GM21825 (cell line): Measurements from ENCODE around the gene LRSAM1.
"Not testable (repeated sequence)": the region's sequence is repeated elsewhere in the genome, so short reads cannot be mapped to it uniquely, and the experiment has no call there.

Source experiments
- ATAC-seq: cut with Tn5 transposase; IDR thresholded peaks from one replicate; pipeline ENCODE4 v1.9.1; 2021; ENCODE audit warnings: mild to moderate bottlenecking, moderate library complexity; ENCODE audit not compliant: unreplicated experiment

Gene LRSAM1

DNA sequence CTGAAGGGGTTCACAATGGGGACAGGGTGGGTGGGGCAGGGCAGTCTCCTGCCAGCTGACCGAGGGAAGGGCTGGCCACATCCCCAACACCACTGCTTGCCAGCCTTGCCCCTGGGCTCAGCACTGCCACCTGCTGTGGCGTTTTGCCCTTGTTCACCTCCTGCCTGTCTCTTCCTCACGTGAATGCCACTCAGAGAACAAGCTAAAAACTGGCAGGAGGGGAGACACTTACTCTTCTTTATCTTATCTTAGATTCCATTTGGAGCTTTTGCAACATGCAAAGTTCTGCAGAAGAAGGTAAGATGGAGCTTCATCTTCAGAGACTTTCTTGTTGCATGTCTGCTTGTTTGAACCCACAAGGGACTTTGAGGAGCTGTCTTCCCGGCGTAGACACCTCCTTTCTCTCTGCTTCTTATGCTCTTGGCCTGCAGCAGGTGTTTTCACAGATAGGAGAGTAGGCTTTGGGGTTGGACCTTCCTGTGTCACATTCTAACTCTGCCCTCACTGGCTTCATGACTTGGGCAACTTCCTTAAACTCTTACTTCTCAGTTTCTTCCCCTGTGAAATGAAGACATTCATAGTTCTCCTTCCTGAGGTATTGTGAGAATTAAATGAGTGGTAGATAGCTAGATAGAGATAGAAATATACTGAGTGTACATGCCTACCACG lies 4.1 kb downstream of the LRSAM1 start:
- ATAC-seq = no peak

GRCh38 chr9:127457191-127457878 lies 6.0 kb downstream of the LRSAM1 start:
- no peak for ATAC-seq

- ATAC-seq = no peak
These were observed 7.6 kb downstream of the LRSAM1 start for GRCh38 chr9:127458921-127459320.

GRCh38 chr9:127463382-127463781 lies 12.1 kb downstream of the LRSAM1 start:
- ATAC-seq = no peak

DNA sequence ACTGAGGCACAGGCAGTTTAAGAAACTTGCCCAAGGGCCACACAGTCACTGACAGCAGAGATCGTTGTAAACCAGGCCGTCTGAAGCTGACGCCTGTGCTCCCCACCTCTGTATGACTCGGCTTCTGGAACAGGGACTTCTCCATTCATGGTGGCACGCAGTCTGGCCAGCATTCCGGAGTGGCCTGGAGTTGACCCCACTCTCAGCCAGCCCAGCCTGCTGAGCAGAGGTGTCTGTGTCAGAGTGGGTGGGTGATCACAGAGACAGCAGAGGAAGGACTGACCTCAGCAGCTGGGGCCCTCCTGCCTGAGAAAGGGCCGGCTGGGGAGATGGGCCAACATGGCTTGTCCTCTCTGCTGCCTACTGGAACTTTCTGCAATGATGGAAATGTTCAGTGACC lies 12.6 kb downstream of the LRSAM1 start:
- no peak for ATAC-seq

DNA sequence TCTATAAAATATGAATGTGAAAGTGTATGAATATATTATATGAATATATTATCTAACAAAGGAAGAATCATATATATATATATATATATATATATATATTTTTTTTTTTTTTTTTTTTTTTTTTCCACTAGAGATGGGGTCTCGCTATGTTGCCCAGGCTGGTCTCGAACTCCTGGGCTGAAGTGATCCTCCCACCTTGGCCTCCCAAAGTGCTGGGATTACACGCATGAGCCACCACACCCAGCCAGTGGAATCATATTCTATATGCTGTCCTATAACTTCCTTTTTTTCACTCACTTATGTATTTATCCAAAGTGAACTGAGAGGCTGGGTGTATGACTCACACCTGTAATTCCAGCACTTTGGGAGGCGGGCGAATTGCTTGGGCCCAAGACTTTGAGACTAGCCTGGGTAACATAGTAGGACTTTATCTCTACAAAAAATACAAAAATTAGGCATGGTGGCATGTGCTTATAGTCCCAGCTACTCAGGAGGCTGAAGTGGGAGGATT lies 15.2 kb downstream of the LRSAM1 start:
- ATAC-seq = not testable (repeated sequence)

- no peak for ATAC-seq
These were observed 16.3 kb downstream of the LRSAM1 start for GRCh38 chr9:127467621-127468020.

GRCh38 chr9:127470662-127471061 lies 19.4 kb downstream of the LRSAM1 start:
- no peak for ATAC-seq

DNA sequence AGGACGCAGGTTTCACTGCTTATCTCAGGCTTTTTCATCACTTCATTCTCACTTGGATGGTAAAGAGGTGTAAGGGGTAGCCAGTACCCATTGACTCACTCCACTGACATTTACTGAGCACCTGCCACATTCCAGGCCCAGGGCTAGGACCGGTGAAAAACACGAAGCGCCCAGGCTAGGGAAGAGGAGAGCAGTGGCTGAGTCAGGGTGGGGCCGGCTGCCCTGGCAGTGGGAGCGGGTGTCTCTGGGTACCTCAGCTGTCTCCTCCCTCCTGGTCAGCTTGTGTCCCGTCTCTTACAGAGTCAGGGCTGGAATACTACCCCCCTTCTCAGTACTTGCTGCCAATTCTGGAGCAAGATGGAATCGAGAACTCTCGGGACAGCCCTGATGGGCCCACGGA lies 22.2 kb downstream of the LRSAM1 start:
- no peak for ATAC-seq

GRCh38 chr9:127473932-127474331 lies 22.6 kb downstream of the LRSAM1 start:
- ATAC-seq = no peak

DNA sequence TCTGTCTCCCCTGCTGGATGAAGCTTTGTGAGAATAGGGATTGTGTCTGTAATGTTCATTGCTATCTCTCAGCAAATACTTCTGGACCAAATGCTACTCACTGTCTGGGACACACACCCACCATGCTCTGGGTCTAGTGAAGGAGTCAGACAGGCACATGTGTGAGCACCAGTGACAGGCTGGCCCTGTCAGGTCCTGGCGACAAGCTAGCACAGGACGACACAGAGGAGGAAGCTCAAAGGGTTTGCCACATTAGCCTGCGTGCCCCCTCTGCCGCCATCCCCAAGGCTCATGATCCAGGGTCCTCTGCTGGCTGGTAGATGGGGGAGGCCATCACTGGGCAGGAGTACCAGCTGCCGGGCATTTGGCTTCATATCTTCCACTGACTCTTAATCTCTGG lies 23.3 kb downstream of the LRSAM1 start:
- no peak for ATAC-seq

GRCh38 chr9:127479507-127480081 lies 28.3 kb downstream of the LRSAM1 start:
- ATAC-seq = no peak

GRCh38 chr9:127482662-127483061 lies 31.4 kb downstream of the LRSAM1 start:
- no peak for ATAC-seq

- no peak for ATAC-seq
These were observed 34.7 kb downstream of the LRSAM1 start for GRCh38 chr9:127485995-127486394.

- ATAC-seq = no peak
These were observed 37.6 kb downstream of the LRSAM1 start for GRCh38 chr9:127488946-127489345.

GRCh38 chr9:127489471-127490115 lies 38.3 kb downstream of the LRSAM1 start:
- no peak for ATAC-seq

DNA sequence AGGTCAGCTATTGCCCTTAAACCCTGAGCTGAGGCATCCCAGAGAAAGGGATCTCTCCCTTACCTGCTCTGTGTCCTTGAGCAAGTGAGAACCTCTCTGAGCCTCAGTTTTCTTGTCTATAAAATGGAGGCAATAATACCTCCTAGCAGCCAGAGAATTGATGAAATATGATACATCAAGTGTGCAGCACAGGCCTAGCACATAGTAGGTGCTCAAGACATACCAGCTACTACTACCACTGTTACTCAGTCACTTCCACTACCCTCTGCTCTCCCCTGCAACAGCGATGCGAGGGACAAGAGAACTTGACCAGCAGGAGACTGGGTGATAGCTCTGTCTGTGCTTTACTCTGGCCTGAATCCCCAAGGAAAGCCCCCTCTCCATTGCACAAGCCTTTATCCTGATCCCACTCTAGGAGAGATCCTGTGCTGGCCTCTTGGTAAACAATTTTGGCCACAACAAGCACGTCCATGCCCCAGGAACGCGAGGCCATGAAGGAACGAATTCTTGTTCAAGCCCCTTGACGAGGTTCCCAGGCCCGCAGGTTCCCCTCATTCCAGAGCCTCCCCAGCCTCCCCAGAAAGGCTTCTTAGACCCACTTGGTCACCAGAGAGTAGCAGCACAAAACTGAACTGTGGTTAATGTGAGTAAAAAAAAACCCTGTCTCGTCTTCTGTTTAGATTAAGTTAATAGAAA lies 39.4 kb downstream of the LRSAM1 start:
- ATAC-seq = no peak

DNA sequence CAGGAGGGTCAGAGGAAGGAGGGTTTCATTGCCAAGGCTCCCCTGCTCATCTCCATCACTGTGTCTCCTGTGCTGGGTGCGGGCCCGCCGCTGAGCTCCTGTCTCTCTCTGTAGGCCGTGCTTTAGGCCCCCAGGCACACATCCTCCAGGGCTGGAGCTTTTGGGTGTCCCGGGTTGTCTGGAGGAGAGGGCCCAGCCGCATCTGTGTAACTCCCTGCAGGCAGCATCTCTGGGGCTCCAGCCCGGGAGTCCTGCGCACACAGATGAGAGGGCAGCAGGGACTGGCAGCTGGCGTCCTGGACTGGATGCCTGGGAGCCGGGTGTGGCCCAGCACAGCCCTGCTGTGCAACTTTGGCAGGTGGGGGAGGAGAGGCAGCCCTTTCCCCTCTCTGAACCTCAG lies 40.2 kb downstream of the LRSAM1 start:
- no peak for ATAC-seq

DNA sequence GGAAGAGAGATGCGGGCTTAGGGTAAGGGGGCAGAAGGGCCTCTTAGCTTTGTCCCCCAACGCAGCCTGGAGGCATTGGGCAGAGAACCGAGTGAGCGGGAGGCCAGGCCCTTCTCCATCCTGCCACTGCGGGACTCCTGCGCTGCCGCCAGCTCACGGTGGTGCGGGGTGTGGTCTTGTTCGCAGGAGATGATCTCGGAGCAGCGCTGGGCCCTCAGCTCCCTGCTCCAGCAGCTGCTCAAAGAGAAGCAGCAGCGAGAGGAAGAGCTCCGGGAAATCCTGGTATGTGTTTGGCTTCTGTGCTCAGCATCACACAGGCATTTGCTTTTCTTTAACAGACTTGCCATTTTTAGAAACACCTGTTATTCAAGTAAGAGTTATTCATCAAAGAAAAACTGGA lies 41.3 kb downstream of the LRSAM1 start:
- no peak for ATAC-seq

DNA sequence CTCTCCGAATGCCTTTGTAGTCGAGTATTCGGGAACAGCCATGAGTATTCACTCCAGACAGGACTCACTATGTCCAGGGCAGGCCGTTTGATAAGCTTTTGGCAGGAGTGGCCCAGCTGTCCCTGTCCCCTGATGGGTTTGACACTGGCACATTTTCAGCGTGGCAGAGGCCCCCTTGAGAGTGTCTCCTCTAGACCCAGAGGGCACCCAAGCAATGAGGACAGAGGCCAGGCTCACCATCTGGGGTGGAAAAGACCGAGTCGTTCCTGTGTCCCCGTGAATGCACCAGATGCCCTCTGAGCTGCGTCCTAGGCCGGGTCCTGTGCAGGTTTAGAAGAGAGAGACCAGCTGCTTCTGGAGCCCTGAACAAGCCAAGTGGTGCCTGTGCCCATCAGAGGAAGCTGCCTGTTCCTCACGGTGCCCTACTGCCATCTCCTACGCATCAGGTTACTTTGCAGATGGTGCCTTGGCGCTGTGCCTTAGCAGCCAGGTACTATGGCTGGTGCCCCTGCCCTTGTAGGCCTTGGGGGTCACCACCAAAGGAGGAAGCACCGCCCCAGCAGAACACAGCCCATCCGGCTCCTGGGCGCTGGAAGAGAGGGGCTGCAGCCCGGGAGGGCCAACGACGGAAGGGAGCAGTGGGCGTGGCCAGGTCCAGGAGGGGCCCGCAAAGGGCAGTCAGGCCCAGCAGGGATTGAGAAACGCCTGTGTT lies 42.4 kb downstream of the LRSAM1 start:
- no peak for ATAC-seq
